Nephron progenitor cell (in vitro differentiated cells): ENCODE results near the gene ABLIM1.
A peak's percentile ranks its signal among the peaks of the same experiment; 100 is the strongest.

Experiments
- DNase-seq: peaks from one replicate; pipeline ENCODE4 v3.0.0; 2021
- H3K27ac Mint-ChIP-seq: 2 replicates; pipeline ENCODE4 v1.8.0; 2021; ENCODE audit warnings: mild to moderate bottlenecking, moderate library complexity, mixed read lengths
- H3K27me3 Mint-ChIP-seq: 2 replicates; pipeline ENCODE4 v1.8.0; 2021; ENCODE audit warnings: mild to moderate bottlenecking, low read depth, mixed read lengths; ENCODE audit not compliant: poor library complexity
- H3K36me3 Mint-ChIP-seq: 2 replicates; pipeline ENCODE4 v1.8.0; 2021; ENCODE audit warnings: low read depth, mixed read lengths
- H3K4me1 Mint-ChIP-seq: 2 replicates; pipeline ENCODE4 v1.8.0; 2021; ENCODE audit warnings: mixed read lengths
- H3K4me3 Mint-ChIP-seq: 2 replicates; pipeline ENCODE4 v1.8.0; 2021; ENCODE audit warnings: mild to moderate bottlenecking, moderate library complexity, mixed read lengths
- H3K9me3 Mint-ChIP-seq: 2 replicates; pipeline ENCODE4 v1.8.0; 2021; ENCODE audit warnings: mild to moderate bottlenecking, moderate library complexity, mixed read lengths
- CTCF ChIP-seq: fragments of 200-600 bp; sonication (generic); IDR thresholded peaks from 2 replicates; pipeline ENCODE4 v1.5.0; 2021; ENCODE audit warnings: antibody characterized with exemption

The ABLIM1 gene

DNA sequence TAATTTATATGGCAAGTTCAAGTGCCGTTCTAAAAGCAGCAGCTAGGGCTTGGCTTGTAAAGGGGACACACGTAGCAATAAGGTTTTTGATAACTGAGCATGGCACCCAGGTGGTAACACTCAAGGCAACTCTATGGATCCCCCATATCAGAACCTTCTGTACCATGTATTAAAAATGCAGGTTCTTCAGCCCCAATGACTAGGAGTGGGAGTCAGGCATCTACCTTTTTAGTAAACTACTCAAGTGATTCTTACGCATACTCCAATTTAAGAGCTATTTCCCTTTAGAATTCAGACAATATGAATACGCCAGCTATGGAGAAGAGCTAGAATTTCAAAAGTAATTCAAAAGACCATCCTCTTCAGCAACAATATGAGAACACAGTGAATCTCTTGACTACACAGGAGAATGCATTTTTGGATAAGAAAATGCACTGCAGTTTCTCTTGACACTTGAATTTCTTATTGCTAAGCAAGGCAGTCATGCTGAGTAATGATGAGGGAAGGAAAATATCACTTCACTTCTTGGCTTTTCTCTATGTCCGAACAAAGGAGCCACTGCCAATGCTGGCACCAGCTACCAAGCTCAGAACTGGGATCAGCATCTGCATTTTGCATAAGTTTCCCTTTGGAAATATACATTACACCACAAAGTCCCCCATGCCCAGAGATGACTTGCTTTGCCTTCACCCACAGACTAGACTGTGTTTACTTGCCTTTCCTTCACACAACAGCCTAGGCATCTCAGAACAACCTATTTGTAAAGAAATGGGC, 53.5 kb downstream of the ABLIM1 start:
- DNase-seq, result no peak
- peaks cover 7% of the 10 kb centered on the region for H3K27me3 Mint-ChIP-seq
- TF ChIP-seq CTCF, result no peak
- peaks cover 25% of the 10 kb centered on the region for H3K4me1 Mint-ChIP-seq
- no peak overlapping the region for H3K4me3 Mint-ChIP-seq
- H3K36me3 Mint-ChIP-seq, result no peaks in the 10 kb centered on the region
- no peaks in the 10 kb centered on the region for H3K9me3 Mint-ChIP-seq
- H3K27ac Mint-ChIP-seq, result no peak overlapping the region

GRCh38 chr10:114603948-114604347, 54.1 kb downstream of the ABLIM1 start:
- Mint-ChIP-seq H3K4me1 (peaks cover 25% of the 10 kb centered on the region), H3K27ac (no peak overlapping the region), H3K36me3 (no peaks in the 10 kb centered on the region), H3K27me3 (peaks cover 11% of the 10 kb centered on the region), H3K9me3 (no peaks in the 10 kb centered on the region), H3K4me3 (no peak overlapping the region)
- no peak for TF ChIP-seq CTCF
- no peak for DNase-seq

DNA sequence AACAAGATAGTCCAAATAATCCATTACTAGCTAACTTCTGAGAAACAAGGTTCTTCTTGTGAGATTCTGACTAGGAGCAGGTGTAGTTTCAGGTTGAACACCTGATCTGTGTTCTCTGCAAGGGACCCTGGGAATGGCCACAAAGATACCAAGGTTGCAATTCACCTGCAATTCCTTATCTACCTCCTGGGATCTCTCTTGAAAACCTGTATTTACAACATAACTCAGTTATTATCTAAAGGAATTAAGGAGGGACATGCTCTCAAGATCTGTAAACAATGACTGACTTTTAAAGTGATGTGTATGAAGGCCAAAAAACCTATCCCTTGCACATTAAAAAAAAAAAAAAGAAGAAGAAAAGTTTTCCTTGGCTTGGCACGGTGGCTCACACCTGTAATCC, 54.8 kb downstream of the ABLIM1 start:
- no peaks in the 10 kb centered on the region for H3K9me3 Mint-ChIP-seq
- peaks cover 25% of the 10 kb centered on the region for H3K4me1 Mint-ChIP-seq
- DNase-seq, result no peak
- no peak overlapping the region for H3K27ac Mint-ChIP-seq
- peaks cover 13% of the 10 kb centered on the region for H3K27me3 Mint-ChIP-seq
- no peak overlapping the region for H3K4me3 Mint-ChIP-seq
- TF ChIP-seq CTCF, result no peak
- H3K36me3 Mint-ChIP-seq, result no peaks in the 10 kb centered on the region

- no peak for TF ChIP-seq CTCF
- H3K4me3 Mint-ChIP-seq, result no peak overlapping the region
- no peak overlapping the region for H3K27ac Mint-ChIP-seq
- H3K4me1 Mint-ChIP-seq, result peaks cover 14% of the 10 kb centered on the region
- H3K27me3 Mint-ChIP-seq, result peaks cover 22% of the 10 kb centered on the region
- no peaks in the 10 kb centered on the region for H3K36me3 Mint-ChIP-seq
- H3K9me3 Mint-ChIP-seq, result no peaks in the 10 kb centered on the region
- DNase-seq, result no peak
Measured at GRCh38 chr10:114600057-114600456, 58.0 kb downstream of the ABLIM1 start.

DNA sequence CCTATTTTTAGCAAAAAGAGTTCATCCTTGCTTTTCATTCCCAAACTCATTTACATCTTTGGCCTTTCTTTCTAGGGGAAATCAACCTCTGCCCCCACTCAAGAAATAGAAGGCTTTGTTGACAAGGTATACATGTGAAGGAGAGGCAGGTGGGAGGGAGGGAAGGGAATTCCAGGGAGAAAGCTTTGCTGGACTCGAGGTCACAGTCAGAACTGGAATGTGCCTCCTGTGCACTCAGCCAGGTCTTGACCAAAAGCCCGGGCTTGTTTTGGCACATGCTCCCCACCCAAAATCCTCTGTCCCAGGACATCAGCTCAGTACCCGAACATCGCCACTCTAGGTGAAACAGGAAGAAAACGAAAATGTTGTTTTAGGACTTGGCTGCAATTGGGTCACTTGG, 61.3 kb downstream of the ABLIM1 start:
- TF ChIP-seq CTCF, result no peak
- Mint-ChIP-seq H3K27me3 (peaks cover 25% of the 10 kb centered on the region), H3K9me3 (peaks cover 19% of the 10 kb centered on the region), H3K4me3 (no peak overlapping the region), H3K36me3 (no peaks in the 10 kb centered on the region), H3K27ac (peak overlapping the region; percentile 13), H3K4me1 (no peaks in the 10 kb centered on the region)
- no peak for DNase-seq
